ENCODE data around the gene XIRP1. TPM values are rescaled to one million over a fixed set of nuclear protein-coding genes. Genes with fewer than 3 reads are reported as not detected.

XIRP1 gene
- total and polyA plus RNA-seq, 2 donors (not counting 1 experiment from before 2014, with no cell fraction given) = not detected

DNA sequence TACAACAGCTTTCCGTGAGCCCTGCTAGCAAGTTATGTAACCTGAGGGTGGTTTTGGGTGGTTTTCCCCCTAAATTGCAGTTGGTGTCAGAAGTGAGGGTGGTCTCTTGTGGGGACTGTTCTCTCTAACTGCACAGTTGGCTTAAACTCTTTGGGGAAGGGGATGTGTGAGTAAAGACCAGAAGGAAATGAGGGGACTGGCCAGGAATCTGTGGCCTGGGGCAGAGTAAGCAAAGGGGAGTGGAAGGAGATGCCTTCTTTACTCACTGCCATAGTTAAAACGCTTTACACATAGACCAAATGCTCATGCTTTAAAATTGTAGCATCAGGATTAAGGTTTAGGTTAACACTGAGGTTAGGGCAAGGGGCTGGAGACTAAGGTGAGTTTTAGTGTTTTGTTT lies 21.2 kb upstream of the XIRP1 start:
- no CpG with 5 or more reads among the region's 2 CpGs for WGBS (ENCODE audit: insufficient coverage)
- peaks cover 29% of the 10 kb centered on the region for H3K4me1 Mint-ChIP-seq
- POLR2A ChIA-PET = no interaction called here

GRCh38 chr3:39212665-39213064 lies 20.3 kb upstream of the XIRP1 start:
- Mint-ChIP-seq H3K9me3 (ENCODE audit: insufficient read depth) (no peaks in the 10 kb centered on the region), H3K4me3 (no peak overlapping the region), H3K27ac (no peak overlapping the region), H3K4me1 (peaks cover 33% of the 10 kb centered on the region), H3K27me3 (peaks cover 3% of the 10 kb centered on the region)
- Histone ChIP-seq H3K4me3 (ENCODE audit: control extremely low read depth in 1 of 5, extremely low read depth in 1 of 5, insufficient read depth in 1 of 5, low read depth in 2 of 5, low read length in 4 of 5) (no peak overlapping the region), H3K27me3 (replicated peaks in 1 of 4; ENCODE audit: control extremely low read depth in 1 of 4, control insufficient read depth in 3 of 4, insufficient read depth in 4 of 4, low read length in 3 of 4) (peaks cover 0 to 6% (median 0%) of the 10 kb centered on the region in 4 experiments), H3K4me2 (replicated peaks; ENCODE audit: low read depth, low read length, poor library complexity, severe bottlenecking) (no peak overlapping the region), H3K79me2 (ENCODE audit: control insufficient read depth, insufficient read depth, low read length) (no peaks in the 10 kb centered on the region), H4K20me1 (ENCODE audit: control insufficient read depth, insufficient read depth, low read length, poor library complexity, severe bottlenecking) (no peaks in the 10 kb centered on the region), H3K9me3 (ENCODE audit: control extremely low read depth in 1 of 3, control insufficient read depth in 2 of 3, insufficient read depth in 1 of 3, low read length in 2 of 3) (peaks cover 0 to 4% (median 0%) of the 10 kb centered on the region in 3 donors), H3K27ac (ENCODE audit: low read length in 2 of 2) (no peak overlapping the region), H3K9ac (ENCODE audit: low read length) (no peak overlapping the region), H3K36me3 (replicated peaks in 1 of 2; ENCODE audit: control extremely low read depth in 1 of 2, control insufficient read depth in 1 of 2, extremely low read depth in 1 of 2, insufficient read depth in 2 of 2, low read length in 1 of 2) (no peaks in the 10 kb centered on the region), H2AFZ (ENCODE audit: insufficient read depth, low read depth, low read length, poor library complexity, severe bottlenecking) (no peak overlapping the region), H3K4me1 (ENCODE audit: control insufficient read depth in 2 of 2, insufficient read depth in 2 of 2, low read length in 2 of 2) (peaks cover 17 to 27% of the 10 kb centered on the region in 2 donors)
- intact Hi-C loops (cut with micrococcal nuclease) = no loop called here
- ChIA-PET CTCF (interaction anchor here (0.7 to 41.2 kb wide), 4 partner anchors 11 to 70 kb away, joined by 3 to 1573 read pairs (median 74); partner anchors contain the start of genes CX3CR1 and XIRP1), POLR2A (no interaction called here)
- WGBS (ENCODE audit: insufficient coverage) = no CpG with 5 or more reads among the region's 1 CpG
- DNase-seq = no peak
- no peak for TF ChIP-seq EZH2 (IDR thresholded peaks at IDR 0.05; ENCODE audit: borderline replicate concordance, insufficient read depth, low read depth, low read length, poor library complexity, severe bottlenecking)
- TF ChIP-seq, protein P1, sequence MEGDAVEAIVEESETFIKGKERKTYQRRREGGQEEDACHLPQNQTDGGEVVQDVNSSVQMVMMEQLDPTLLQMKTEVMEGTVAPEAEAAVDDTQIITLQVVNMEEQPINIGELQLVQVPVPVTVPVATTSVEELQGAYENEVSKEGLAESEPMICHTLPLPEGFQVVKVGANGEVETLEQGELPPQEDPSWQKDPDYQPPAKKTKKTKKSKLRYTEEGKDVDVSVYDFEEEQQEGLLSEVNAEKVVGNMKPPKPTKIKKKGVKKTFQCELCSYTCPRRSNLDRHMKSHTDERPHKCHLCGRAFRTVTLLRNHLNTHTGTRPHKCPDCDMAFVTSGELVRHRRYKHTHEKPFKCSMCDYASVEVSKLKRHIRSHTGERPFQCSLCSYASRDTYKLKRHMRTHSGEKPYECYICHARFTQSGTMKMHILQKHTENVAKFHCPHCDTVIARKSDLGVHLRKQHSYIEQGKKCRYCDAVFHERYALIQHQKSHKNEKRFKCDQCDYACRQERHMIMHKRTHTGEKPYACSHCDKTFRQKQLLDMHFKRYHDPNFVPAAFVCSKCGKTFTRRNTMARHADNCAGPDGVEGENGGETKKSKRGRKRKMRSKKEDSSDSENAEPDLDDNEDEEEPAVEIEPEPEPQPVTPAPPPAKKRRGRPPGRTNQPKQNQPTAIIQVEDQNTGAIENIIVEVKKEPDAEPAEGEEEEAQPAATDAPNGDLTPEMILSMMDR (IDR thresholded peaks at IDR 0.05) = no peak
- no peak for ATAC-seq (ENCODE audit: low read depth)

More for the DNA sequence above, 21.2 kb upstream of the XIRP1 start:
- no peak overlapping the region for H3K27ac Mint-ChIP-seq
- Histone ChIP-seq H2AFZ (ENCODE audit: insufficient read depth, low read depth, low read length, poor library complexity, severe bottlenecking) (no peak overlapping the region), H3K36me3 (replicated peaks in 1 of 2; ENCODE audit: control extremely low read depth in 1 of 2, control insufficient read depth in 1 of 2, extremely low read depth in 1 of 2, insufficient read depth in 2 of 2, low read length in 1 of 2) (no peaks in the 10 kb centered on the region), H3K4me1 (ENCODE audit: control insufficient read depth in 2 of 2, insufficient read depth in 2 of 2, low read length in 2 of 2) (peaks cover 14 to 21% of the 10 kb centered on the region in 2 donors), H3K4me2 (replicated peaks; ENCODE audit: low read depth, low read length, poor library complexity, severe bottlenecking) (no peak overlapping the region), H4K20me1 (ENCODE audit: control insufficient read depth, insufficient read depth, low read length, poor library complexity, severe bottlenecking) (no peaks in the 10 kb centered on the region), H3K27me3 (replicated peaks in 1 of 4; ENCODE audit: control extremely low read depth in 1 of 4, control insufficient read depth in 3 of 4, insufficient read depth in 4 of 4, low read length in 3 of 4) (peaks cover 0 to 9% (median 0%) of the 10 kb centered on the region in 4 experiments), H3K27ac (ENCODE audit: low read length in 2 of 2) (no peak overlapping the region), H3K79me2 (ENCODE audit: control insufficient read depth, insufficient read depth, low read length) (no peaks in the 10 kb centered on the region), H3K9ac (ENCODE audit: low read length) (no peak overlapping the region), H3K9me3 (ENCODE audit: control extremely low read depth in 1 of 3, control insufficient read depth in 2 of 3, insufficient read depth in 1 of 3, low read length in 2 of 3) (peaks cover 0 to 4% (median 0%) of the 10 kb centered on the region in 3 donors), H3K4me3 (ENCODE audit: control extremely low read depth in 1 of 5, extremely low read depth in 1 of 5, insufficient read depth in 1 of 5, low read depth in 2 of 5, low read length in 4 of 5) (no peak overlapping the region)
- peaks cover 3% of the 10 kb centered on the region for H3K27me3 Mint-ChIP-seq
- no peak for TF ChIP-seq EZH2 (IDR thresholded peaks at IDR 0.05; ENCODE audit: borderline replicate concordance, insufficient read depth, low read depth, low read length, poor library complexity, severe bottlenecking)
- TF ChIP-seq, protein P1 (IDR thresholded peaks at IDR 0.05) = no peak
- intact Hi-C loops (cut with micrococcal nuclease) = no loop called here
- no peaks in the 10 kb centered on the region for H3K9me3 Mint-ChIP-seq (ENCODE audit: insufficient read depth)
- CTCF ChIA-PET = interaction anchor here (0.7 to 41.2 kb wide), 7 partner anchors 9 to 69 kb away, joined by 3 to 1573 read pairs (median 4); partner anchors contain the start of genes CX3CR1 and XIRP1
- no peak for DNase-seq
- no peak overlapping the region for H3K4me3 Mint-ChIP-seq
- no peak for ATAC-seq (ENCODE audit: low read depth)
